Measurements from ENCODE around the gene NSF.
"Not testable (repeated sequence)": the region's sequence is repeated elsewhere in the genome, so short reads cannot be mapped to it uniquely, and the experiment has no call there.

Gene NSF

GRCh38 chr17:46759141-46759540 lies 168.7 kb downstream of the NSF start:
- no peak for DNase-seq

DNA sequence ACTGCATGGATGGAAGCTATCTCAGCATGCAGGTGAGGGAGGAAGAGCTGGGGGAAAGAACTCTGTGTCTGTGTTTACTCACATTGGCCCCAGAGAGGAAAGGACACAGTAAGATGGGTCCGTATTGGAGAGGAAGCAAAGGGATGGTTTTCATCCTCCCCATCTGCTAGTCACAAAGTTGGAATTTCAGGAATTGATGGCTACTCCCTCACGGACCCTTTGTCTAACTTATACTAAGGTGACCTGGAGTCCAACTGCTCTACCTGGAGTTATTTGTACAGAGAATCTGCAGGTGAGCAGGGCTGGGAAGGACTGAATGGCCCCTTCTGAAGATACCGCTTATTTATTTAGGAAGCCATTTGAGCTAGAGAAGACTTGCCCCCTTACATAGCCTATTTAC lies 172.9 kb downstream of the NSF start:
- DNase-seq = no peak

- DNase-seq = no peak
Measured at GRCh38 chr17:46764000-46764708, 173.7 kb downstream of the NSF start.

- DNase-seq = no peak
Measured at GRCh38 chr17:46764709-46765401, 174.4 kb downstream of the NSF start.

GRCh38 chr17:46765453-46765852 lies 175.0 kb downstream of the NSF start:
- no peak for DNase-seq

- DNase-seq = no peak
Measured at GRCh38 chr17:46766493-46767491, 176.3 kb downstream of the NSF start.

DNA sequence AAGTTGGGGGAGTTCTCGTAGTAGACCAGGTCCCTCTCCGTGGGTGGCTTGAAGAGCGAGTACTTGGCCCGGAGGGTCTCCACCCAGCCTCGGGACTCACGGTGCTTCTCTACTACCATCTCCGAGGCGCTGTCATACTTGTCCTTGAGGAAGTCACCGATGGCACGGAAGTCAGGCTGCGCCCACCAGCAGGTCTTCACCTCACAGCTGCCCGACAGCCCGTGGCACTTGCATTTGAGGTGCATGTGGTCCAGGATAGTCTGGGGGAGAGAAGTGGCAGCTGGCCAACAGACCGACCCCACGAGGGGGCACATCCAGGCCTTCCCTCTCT lies 178.0 kb downstream of the NSF start:
- no peak for DNase-seq

GRCh38 chr17:46768896-46769295 lies 178.4 kb downstream of the NSF start:
- not testable (repeated sequence) for DNase-seq

GRCh38 chr17:46769531-46770438 lies 179.3 kb downstream of the NSF start:
- no peak for DNase-seq

GRCh38 chr17:46770439-46770817 lies 180.0 kb downstream of the NSF start:
- DNase-seq = no peak

GRCh38 chr17:46770818-46771560 lies 180.5 kb downstream of the NSF start:
- DNase-seq = peak; percentile 27

- no peak for DNase-seq
Measured at GRCh38 chr17:46771561-46772474, 181.3 kb downstream of the NSF start.

GRCh38 chr17:46772475-46773220 lies 182.2 kb downstream of the NSF start:
- no peak for DNase-seq

DNA sequence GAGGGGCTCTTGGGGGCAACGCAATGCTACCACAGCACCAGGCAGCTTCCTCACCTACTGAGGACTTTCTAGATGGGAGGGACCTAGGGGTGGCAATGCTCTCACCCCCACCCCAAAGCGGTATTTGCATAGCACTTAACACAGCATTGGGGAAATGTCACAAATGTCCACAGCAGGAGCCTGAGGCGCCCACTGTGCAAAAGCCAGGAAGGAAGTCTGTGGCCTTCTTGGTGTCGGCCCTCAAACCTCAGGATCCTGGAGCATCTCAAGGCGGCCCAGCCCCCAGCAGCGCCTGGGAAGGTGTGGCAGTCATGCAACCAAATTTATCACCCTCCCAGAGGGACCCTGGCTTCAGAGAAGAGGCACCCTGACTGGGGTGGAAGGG lies 182.7 kb downstream of the NSF start:
- DNase-seq = no peak

- DNase-seq = no peak
Measured at GRCh38 chr17:46773676-46774075, 183.2 kb downstream of the NSF start.

DNA sequence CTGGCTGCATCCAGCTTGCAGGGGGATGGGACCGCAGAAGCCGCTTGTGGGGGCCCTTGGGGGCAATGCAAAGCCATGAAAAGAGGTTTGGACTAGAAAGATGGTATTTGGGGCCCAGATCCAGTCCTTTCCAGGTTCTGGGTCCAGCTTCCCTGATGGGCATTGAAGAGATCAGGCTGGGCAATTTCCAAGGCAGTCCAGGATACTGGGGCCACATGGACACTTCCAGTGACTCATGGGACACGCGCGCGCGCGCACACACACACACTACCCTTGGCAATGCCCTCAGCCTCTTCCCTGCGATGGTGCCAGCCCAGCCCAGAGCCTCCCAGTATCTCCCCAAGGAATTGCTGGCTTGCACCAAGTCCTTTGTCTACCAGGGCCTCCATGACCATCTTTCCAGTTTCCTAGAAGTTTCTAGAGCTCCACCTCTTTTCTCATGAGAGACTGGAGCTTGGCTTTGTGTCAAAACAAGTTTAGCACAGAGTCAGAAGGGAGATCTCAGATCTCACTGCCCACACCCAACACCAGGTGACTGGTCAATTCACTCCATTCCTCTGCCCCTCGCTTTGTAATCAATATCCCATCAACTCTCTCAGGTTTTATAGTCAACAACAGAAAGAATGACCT lies 183.8 kb downstream of the NSF start:
- DNase-seq = no peak

- no peak for DNase-seq
Measured at GRCh38 chr17:46776298-46777005, 186.0 kb downstream of the NSF start.

All from stimulated activated CD4-positive, alpha-beta T cell treated with anti-CD3 and anti-CD28 coated beads, Interleukin-1b, Interleukin-23, amount 100 ng/mL, for 48 hours (primary cell).